ENCODE measurements around the gene FIGNL2. TPM values are rescaled to one million over a fixed set of nuclear protein-coding genes. Genes with fewer than 3 reads are reported as not detected.
"Not testable (repeated sequence)": the region's sequence is repeated elsewhere in the genome, so short reads cannot be mapped to it uniquely, and the experiment has no call there.

Gene FIGNL2
- polyA plus RNA-seq (ENCODE audit: insufficient read depth in 1 of 5, insufficient read length in 5 of 5, low replicate concordance in 1 of 5): 1 to 10 TPM; 1.2 to 2.6 (median 1.8) TPM
- long read RNA-seq, donor 1, full-length matches to known transcripts: 3 of 3 reads
- long read RNA-seq, donor 1, partial matches to known transcripts: 0 of 3 reads
- long read RNA-seq, donor 1, other reads (novel, unspliced or antisense): 0 of 3 reads
- long read RNA-seq, donor 2, full-length matches to known transcripts: 2 of 2 reads
- long read RNA-seq, donor 2, partial matches to known transcripts: 0 of 2 reads
- long read RNA-seq, donor 2, other reads (novel, unspliced or antisense): 0 of 2 reads
- long read RNA-seq, donor 3: 0 reads
- long read RNA-seq, donor 4: 0 reads
- long read RNA-seq, donor 5: 0 reads
- long read RNA-seq, donor 6: 0 reads
- long read RNA-seq, donor 7: 0 reads
- long read RNA-seq, donor 8: 0 reads

- no peak for DNase-seq
Observed at GRCh38 chr12:51848326-51848727, at the start of gene FIGNL2. TSS of gene FIGNL2 (minus strand) at chr12:51848718. CDS start at chr12:51822413, 26,305 bp downstream.

- DNase-seq: no peak
Observed at GRCh38 chr12:51897181-51897580, 48.7 kb upstream of the FIGNL2 start.

GRCh38 chr12:51896236-51896635 is 47.7 kb upstream of the FIGNL2 start:
- DNase-seq: no peak

GRCh38 chr12:51895378-51896135 is 47.0 kb upstream of the FIGNL2 start:
- DNase-seq: no peak

- DNase-seq: no peak
Observed at GRCh38 chr12:51893786-51894185, 45.3 kb upstream of the FIGNL2 start.

- DNase-seq: no peak
Observed at GRCh38 chr12:51891843-51892242, 43.3 kb upstream of the FIGNL2 start.

- no peak for DNase-seq
Observed at GRCh38 chr12:51890511-51891171, 42.1 kb upstream of the FIGNL2 start.

- DNase-seq: no peak
Observed at GRCh38 chr12:51890133-51890464, 41.6 kb upstream of the FIGNL2 start.

GRCh38 chr12:51889216-51890132 is 41.0 kb upstream of the FIGNL2 start:
- DNase-seq: no peak

- no peak for DNase-seq
Observed at GRCh38 chr12:51888316-51889215, 40.0 kb upstream of the FIGNL2 start.

- no peak for DNase-seq
Observed at GRCh38 chr12:51887476-51888315, 39.2 kb upstream of the FIGNL2 start, which contains the start of gene ANKRD33. TSS of gene ANKRD33 (plus strand) at chr12:51888103. CDS start at chr12:51888187, 84 bp downstream.

- DNase-seq: peak; percentile 72 to 82
Observed at GRCh38 chr12:51886021-51886710, 37.6 kb upstream of the FIGNL2 start.

GRCh38 chr12:51885294-51886020 is 36.9 kb upstream of the FIGNL2 start:
- DNase-seq: not testable (repeated sequence)

GRCh38 chr12:51884676-51885229 is 36.2 kb upstream of the FIGNL2 start:
- no peak for DNase-seq

GRCh38 chr12:51883998-51884675 is 35.6 kb upstream of the FIGNL2 start:
- DNase-seq: no peak

- no peak for DNase-seq
Observed at GRCh38 chr12:51883295-51883694, 34.8 kb upstream of the FIGNL2 start.

GRCh38 chr12:51879102-51879501 is 30.6 kb upstream of the FIGNL2 start:
- no peak for DNase-seq
